Activated naive CD8-positive, alpha-beta T cell treated with anti-CD3 and anti-CD28 coated beads, Interleukin-2, amount 50 U/mL, for 24 hours (primary cell): ENCODE results near the gene STARD10.
"Not testable (repeated sequence)": the region's sequence is repeated elsewhere in the genome, so short reads cannot be mapped to it uniquely, and the experiment has no call there.

ENCODE experiments used
- ATAC-seq: fragments of 150-1000 bp; cut with Tn5 transposase; one replicate; pipeline ENCODE4 v1.10.0; 2021
- DNase-seq: peaks from one replicate; pipeline ENCODE4 v3.0.0; 2021
- H3K27ac Mint-ChIP-seq: one replicate; pipeline ENCODE4 v1.8.0; 2021; ENCODE audit warnings: mild to moderate bottlenecking, mixed read lengths
- H3K27me3 Mint-ChIP-seq: one replicate; pipeline ENCODE4 v1.8.0; 2021; ENCODE audit warnings: mixed read lengths
- H3K36me3 Mint-ChIP-seq: one replicate; pipeline ENCODE4 v1.8.0; 2021; ENCODE audit warnings: low read depth, mixed read lengths
- H3K4me1 Mint-ChIP-seq: one replicate; pipeline ENCODE4 v1.8.0; 2021; ENCODE audit warnings: mixed read lengths
- H3K4me3 Mint-ChIP-seq: one replicate; pipeline ENCODE4 v1.8.0; 2021; ENCODE audit warnings: mild to moderate bottlenecking, moderate library complexity, mixed read lengths
- H3K9me3 Mint-ChIP-seq: one replicate; pipeline ENCODE4 v1.8.0; 2021; ENCODE audit warnings: mixed read lengths

The STARD10 gene

DNA sequence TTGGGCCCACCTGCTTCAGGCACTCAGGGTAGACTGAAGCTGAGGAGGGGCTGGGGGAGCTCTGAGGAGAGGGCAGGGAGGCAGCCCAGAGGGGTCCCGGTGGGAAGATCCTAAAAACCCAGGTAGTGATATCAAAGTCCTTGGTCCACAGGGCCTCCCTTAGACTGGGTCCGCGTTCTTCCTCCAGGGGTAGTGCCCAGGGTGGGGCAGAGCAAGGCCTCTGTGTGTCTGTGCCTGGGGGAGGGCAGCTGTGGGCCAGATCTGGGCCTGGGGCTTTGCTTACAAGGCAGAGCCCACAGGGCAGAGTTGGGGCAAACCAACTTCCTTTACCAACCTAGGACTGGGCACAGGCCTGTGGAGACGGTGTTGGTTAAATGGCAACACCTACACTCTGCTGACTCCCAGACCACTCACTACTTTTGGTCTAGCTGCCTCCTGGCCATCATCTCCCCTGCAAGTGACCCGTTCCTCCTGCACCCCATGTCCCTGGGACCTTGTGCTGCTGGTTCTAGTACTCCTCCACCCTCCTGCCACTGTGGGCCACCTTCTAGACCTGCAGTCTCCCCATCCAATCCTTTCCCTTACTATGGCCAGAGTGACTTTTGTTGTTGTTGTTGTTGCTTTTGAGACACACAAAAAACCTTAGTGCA is 36.2 kb upstream of the STARD10 start:
- ATAC-seq (no peak), DNase-seq (no peak)
- Mint-ChIP-seq H3K4me1 (peaks cover 10% of the 10 kb centered on the region), H3K27ac (no peak overlapping the region), H3K9me3 (no peaks in the 10 kb centered on the region), H3K36me3 (peaks cover 12% of the 10 kb centered on the region), H3K27me3 (no peaks in the 10 kb centered on the region), H3K4me3 (no peak overlapping the region)

DNA sequence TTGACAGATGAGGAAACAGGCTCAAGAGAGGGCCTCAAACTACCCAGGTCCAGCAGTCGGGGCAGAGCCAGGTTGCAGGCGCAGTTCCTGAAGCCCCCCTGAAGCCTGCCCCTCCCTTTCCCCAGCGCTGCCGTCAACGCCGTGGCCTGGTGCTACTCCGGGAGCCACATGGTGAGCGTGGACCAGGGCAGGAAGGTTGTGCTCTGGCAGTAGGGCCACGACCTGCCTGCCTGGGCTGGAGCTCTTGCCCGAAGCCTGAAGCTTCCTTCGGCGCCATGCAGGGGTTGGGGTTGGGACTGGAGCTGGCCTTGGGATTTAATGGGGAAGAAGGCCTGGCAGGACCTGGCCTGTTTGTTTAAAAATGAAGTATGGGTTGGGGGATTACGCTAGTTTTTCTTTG is 35.3 kb upstream of the STARD10 start:
- no peak for DNase-seq
- ATAC-seq: no peak
- no peaks in the 10 kb centered on the region for H3K9me3 Mint-ChIP-seq
- no peak overlapping the region for H3K4me3 Mint-ChIP-seq
- H3K36me3 Mint-ChIP-seq: peaks cover 12% of the 10 kb centered on the region
- H3K27me3 Mint-ChIP-seq: no peaks in the 10 kb centered on the region
- no peak overlapping the region for H3K27ac Mint-ChIP-seq
- peaks cover 4% of the 10 kb centered on the region for H3K4me1 Mint-ChIP-seq

DNA sequence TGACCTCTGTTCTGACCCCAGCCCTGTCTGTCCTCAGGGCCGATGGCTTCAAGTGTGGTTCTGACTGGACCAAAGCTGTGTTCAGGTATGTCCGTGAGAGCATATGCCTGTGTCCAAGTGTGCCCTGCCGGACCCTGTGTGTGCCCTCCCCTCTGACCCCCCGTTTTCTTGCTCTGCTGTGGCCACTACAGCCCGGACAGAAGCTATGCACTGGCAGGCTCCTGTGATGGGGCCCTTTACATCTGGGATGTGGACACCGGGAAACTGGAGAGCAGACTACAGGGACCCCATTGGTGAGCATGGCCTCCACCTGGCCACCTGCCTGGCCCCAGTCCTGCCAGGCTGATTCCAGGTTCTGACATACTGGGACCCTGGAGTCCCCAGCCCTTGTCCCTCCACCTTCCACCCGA is 34.9 kb upstream of the STARD10 start:
- Mint-ChIP-seq H3K9me3 (no peaks in the 10 kb centered on the region), H3K27me3 (no peaks in the 10 kb centered on the region), H3K4me1 (peaks cover 4% of the 10 kb centered on the region), H3K36me3 (peaks cover 12% of the 10 kb centered on the region), H3K4me3 (no peak overlapping the region), H3K27ac (peak overlapping the region; percentile 14)
- DNase-seq (no peak), ATAC-seq (no peak)

DNA sequence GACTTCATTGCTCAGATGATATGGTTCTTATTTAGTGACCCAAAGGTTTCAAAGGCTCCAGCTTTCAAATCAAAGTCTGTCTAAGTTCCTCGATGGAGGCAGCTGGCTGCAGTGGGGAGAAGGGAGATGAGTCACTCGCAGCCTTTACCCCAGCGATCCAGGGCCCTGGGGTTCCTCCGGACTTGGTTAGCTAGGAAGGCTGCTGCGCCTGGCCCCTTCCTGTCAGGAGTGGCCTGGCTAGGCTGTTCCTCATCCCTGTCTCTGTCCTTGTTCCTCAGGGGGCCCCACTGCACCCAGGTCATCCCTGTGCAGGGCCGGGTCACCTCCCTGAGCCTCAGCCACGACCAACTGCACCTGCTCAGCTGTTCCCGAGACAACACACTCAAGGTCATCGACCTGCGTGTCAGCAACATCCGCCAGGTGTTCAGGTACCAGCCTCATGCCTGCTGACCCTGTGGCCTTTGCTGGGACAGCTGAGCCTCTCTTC is 34.3 kb upstream of the STARD10 start:
- Mint-ChIP-seq H3K27ac (peak overlapping the region; percentile 46), H3K4me1 (peaks cover 8% of the 10 kb centered on the region), H3K27me3 (no peaks in the 10 kb centered on the region), H3K36me3 (peaks cover 13% of the 10 kb centered on the region), H3K9me3 (no peaks in the 10 kb centered on the region), H3K4me3 (no peak overlapping the region)
- ATAC-seq (no peak), DNase-seq (no peak)

DNA sequence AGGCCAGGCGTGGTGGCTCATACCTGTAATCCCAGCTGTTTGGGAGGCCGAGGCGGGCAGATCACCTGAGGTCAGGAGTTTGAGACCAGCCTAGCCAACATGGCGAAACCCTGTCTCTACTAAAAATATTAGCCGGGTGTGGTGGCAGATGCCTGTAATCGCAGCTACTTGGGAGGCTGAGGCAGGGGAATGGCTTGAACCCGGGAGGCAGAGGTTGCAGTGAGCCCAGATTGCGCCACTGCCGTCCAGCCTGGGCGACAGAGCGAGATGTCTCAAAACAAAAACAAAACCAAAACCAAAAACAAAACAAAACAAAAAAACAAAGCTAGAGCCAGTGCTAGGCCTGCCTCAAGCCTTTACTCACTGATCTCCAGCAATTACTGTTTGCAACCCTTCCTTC is 33.8 kb upstream of the STARD10 start:
- Mint-ChIP-seq H3K36me3 (peaks cover 13% of the 10 kb centered on the region), H3K4me1 (peaks cover 11% of the 10 kb centered on the region)
- H3K4me3 Mint-ChIP-seq, DNase-seq, H3K9me3 Mint-ChIP-seq, ATAC-seq, H3K27me3 Mint-ChIP-seq, H3K27ac Mint-ChIP-seq: not testable (repeated sequence)

DNA sequence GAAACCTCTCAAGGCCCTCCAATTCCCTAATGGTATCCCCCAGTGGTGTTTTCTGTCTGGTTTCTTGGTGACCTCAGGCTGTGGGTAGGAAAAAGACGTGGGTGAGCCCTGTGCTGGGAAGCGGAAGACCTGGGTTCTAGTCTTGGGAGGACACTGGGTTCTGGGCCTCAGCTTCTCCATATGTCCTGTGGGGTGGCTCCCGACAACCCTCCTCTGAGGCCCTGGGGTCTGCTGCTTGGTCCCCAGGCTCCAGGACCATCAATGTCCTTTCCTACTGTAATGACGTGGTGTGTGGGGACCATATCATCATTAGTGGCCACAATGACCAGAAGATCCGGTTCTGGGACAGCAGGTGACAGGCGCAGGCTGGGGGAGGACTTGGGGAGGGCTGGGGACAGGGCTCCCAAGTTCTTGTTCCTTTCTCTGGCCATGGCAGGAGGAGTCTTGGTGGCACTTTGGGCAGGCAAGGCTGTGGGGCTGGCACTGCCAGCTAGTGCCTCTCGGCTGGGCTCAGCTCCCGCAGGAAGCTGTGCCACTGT is 33.2 kb upstream of the STARD10 start:
- peaks cover 13% of the 10 kb centered on the region for H3K4me1 Mint-ChIP-seq
- ATAC-seq (no peak), DNase-seq (no peak)
- H3K9me3 Mint-ChIP-seq: no peaks in the 10 kb centered on the region
- peaks cover 13% of the 10 kb centered on the region for H3K36me3 Mint-ChIP-seq
- peak overlapping the region; percentile 14 for H3K27ac Mint-ChIP-seq
- H3K4me3 Mint-ChIP-seq: no peak overlapping the region
- no peaks in the 10 kb centered on the region for H3K27me3 Mint-ChIP-seq

DNA sequence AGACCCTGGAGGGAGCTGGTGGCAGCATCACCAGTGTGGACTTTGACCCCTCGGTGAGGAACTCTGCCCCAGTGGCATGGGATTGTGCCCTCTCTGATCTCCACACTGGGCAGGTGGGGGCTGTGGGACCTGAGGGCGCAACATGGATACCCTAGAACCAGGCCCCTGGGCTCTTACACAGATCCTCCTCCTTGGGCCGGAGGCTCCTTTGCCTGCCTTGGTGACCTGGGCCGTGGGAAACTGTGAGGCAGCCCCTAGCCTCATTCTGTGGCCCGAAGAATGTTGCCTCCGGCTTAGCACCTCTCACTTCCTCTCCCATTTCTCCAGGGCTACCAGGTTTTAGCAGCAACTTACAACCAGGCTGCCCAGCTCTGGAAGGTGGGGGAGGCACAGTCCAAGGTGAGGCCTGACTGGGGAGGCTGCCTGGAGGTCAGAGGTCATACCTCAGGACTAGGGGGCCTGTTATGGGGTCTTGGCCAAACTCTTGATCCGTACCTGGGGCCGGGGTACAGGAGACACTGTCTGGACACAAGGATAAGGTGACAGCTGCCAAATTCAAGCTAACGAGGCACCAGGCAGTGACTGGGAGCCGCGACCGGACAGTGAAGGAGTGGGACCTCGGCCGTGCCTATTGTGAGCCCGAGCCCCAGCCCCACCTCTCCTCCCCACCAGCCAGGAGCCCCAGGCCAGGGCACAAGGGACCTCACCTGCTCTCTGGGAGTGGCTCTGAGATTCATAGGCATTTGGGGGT is 32.5 kb upstream of the STARD10 start:
- Mint-ChIP-seq H3K27ac (no peak overlapping the region), H3K4me1 (peaks cover 13% of the 10 kb centered on the region), H3K4me3 (no peak overlapping the region), H3K27me3 (no peaks in the 10 kb centered on the region), H3K36me3 (peaks cover 10% of the 10 kb centered on the region), H3K9me3 (no peaks in the 10 kb centered on the region)
- no peak for ATAC-seq
- no peak for DNase-seq

DNA sequence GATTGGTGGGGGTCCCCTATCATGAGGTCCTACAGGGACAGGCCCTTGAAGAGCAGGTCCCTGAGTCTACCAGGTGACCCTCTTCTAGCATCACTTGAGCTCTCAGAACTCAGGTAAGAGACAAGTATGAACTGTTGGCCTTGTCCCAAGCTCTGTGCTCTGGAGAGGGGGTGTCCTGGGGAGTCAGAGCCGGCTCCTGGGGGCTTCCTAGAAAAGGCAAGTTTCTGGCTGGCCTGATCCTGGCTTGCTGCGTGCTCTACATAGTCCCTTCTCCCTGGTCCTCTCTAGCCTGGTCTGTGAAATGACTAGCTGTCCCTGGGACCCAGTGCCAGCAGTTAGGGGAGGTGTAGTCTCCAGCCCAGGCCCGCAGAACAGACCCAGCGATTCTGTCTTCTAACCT is 31.8 kb upstream of the STARD10 start:
- Mint-ChIP-seq H3K4me3 (no peak overlapping the region), H3K36me3 (peaks cover 10% of the 10 kb centered on the region), H3K27ac (no peak overlapping the region), H3K9me3 (no peaks in the 10 kb centered on the region), H3K27me3 (no peaks in the 10 kb centered on the region), H3K4me1 (peaks cover 17% of the 10 kb centered on the region)
- DNase-seq (no peak), ATAC-seq (no peak)

DNA sequence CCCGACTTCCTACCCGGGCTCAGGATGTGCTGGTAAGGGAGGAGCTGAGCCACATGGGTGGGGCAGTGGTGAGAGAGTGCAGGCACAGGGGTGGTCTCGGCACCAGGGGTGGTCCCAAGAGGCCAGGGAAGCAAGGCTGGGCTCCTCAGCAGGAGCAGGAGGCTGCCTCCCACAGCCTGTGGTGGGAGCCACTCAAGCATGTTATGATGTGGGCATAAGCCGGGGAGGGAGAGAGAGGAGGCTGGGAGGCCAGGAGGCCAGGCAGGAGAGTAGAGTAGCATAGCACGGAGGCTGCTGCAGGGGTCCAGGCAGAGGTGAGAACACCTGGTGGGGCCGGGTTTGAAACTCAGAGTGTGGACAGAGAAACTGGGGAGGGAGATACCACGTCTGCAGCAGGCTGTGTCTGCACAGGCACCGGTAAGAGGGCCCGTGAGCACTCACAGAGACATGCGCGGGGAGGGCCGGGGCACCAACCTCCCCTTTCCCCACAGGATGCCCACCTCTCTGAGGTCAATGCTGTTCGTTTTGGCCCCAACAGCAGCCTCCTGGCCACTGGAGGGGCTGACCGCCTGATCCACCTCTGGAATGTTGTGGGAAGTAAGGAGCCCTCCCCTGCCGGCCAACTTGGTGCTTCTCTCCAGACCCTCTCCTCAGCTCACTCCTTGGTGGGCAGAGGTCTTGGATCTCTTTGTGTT is 31.1 kb upstream of the STARD10 start:
- Mint-ChIP-seq H3K9me3 (no peaks in the 10 kb centered on the region), H3K27ac (peak overlapping the region; percentile 23), H3K27me3 (no peaks in the 10 kb centered on the region), H3K4me3 (no peak overlapping the region), H3K4me1 (peaks cover 22% of the 10 kb centered on the region), H3K36me3 (peaks cover 6% of the 10 kb centered on the region)
- DNase-seq (no peak), ATAC-seq (no peak)

DNA sequence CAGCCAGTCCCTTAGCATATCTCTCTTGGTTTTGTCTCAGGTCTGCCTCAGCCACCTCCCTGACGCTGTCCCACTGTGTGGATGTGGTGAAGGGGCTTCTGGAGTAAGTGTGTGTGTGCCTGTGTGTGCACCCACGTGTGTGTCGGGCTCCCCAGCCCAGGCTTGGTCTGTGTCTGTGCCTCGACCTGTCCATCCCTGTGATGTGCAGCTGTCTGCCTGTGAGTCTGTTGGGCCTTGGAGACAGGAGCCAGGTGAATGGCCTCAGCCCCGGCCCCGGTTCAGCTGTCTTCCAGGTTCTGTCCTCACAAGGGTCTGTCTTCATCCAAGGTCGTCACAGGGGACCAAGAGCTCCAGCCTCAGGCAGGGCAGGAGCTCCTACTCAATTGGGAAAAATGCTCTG is 30.2 kb upstream of the STARD10 start:
- Mint-ChIP-seq H3K27me3 (no peaks in the 10 kb centered on the region), H3K4me3 (no peak overlapping the region), H3K36me3 (peaks cover 11% of the 10 kb centered on the region), H3K4me1 (peaks cover 22% of the 10 kb centered on the region), H3K9me3 (no peaks in the 10 kb centered on the region), H3K27ac (no peak overlapping the region)
- ATAC-seq: no peak
- no peak for DNase-seq

DNA sequence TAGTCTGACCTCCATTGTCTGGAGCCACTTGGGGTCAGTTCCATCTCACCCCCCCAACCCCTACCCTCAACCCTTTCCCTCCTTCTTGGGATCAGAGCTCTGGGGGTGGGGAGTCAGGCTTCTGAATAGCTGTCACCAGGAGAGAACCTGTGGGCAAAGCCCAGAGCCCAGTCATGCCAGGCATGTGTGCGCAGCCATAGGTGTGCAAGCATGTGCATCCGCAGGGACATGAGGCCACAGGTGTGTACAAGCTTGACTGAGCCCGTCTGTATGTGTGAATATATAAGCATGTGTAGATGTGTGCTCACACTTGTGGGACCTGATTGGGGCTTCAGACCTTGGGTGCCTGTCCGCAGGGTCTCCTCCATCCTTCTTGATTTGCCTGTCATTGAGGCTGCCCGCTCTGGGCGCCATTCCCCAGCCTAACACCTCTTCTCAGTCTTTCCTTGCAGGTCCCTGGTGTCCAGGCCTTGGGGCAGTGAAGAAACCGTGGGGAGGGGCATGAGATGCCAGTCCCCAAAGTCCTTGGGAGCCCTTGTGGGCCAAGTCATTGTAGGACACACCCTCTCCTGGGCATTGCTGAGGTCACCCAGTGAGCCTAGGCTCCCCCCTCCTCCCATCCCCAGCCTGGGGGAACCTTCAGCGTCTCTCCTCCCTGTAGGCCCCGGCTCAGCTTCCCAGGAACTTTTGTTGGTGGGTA is 29.4 kb upstream of the STARD10 start:
- no peak for ATAC-seq
- H3K36me3 Mint-ChIP-seq: peaks cover 10% of the 10 kb centered on the region
- H3K27me3 Mint-ChIP-seq: no peaks in the 10 kb centered on the region
- H3K4me1 Mint-ChIP-seq: peaks cover 23% of the 10 kb centered on the region
- peak overlapping the region; percentile 54 for H3K4me3 Mint-ChIP-seq
- H3K9me3 Mint-ChIP-seq: no peaks in the 10 kb centered on the region
- no peak overlapping the region for H3K27ac Mint-ChIP-seq
- DNase-seq: no peak

DNA sequence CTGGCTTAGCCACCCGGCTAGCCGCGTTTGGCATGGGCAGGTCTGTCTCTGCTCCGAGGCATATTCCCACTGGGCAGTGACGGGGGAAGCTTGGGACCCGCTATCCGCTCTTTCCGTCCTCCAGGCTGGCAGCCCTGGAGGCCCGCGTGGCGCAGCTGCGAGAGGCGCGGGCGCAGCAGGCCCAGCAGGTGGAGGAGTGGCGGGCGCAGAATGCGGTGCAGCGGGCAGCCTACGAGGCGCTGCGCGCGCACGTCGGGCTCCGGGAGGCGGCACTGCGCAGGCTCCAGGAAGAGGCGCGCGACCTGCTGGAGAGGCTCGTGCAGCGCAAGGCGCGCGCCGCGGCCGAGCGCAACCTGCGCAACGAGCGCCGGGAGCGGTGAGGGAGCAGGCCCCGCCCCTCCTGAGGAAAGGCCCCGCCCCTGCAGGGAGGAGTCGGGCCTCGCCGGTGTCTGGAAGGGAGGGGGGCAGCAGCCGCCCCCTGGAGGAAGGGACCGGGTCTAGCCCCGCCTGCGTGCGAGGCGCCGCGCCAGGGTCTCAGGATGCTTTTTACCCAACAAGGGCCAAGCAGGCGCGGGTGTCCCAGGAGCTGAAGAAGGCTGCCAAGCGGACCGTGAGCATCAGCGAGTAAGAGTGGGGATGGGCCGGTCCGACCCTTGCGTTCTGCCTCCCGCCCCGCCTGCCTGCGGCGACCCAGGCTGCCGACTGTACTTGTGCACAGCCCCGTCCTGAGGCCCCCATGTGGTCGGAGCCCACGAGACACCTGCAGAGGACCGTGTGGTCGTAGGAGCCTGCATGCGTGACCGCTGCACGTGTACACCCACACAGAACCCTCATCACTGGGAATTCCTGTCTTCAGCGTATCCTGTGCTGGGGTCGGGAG is 28.3 kb upstream of the STARD10 start:
- H3K9me3 Mint-ChIP-seq: no peaks in the 10 kb centered on the region
- peaks cover 24% of the 10 kb centered on the region for H3K4me1 Mint-ChIP-seq
- DNase-seq (peak; percentile 88), ATAC-seq (peak; percentile 73)
- H3K27me3 Mint-ChIP-seq: no peaks in the 10 kb centered on the region
- H3K4me3 Mint-ChIP-seq: peak overlapping the region; percentile 68
- peak overlapping the region; percentile 84 for H3K27ac Mint-ChIP-seq
- H3K36me3 Mint-ChIP-seq: peaks cover 14% of the 10 kb centered on the region

DNA sequence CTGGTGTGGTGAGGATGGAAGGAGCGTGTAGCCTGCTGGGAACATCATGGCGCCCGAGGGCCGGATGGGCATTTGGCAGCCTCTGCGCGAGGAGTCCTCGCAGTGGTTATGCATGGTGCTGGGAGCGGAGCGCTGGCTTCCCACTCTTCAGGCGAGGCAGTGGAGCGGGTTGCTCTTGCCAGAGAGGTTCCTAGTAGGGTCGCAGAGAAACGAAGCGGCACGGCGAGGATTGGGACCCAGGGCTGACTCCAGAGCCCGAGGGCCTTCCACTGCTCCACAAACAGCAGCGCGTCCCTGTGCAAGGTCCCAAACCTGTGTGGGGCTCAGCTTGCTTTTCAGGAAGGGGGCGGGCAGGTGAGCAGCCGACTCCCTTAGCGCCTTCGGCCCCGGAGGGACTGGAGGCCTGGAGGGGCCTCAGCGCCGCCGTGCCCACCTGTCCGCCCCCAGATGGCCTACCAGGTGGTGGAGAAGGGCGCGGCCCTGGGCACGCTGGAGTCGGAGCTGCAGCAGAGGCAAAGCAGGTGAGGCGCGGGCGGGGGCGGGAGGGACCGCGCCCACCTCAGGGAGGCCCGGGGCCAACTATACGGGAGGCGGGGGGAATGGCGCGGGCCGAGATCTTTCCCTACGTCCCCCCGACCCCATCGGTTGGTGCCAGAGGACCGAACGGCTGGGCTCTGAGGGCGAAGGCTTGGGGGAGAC is 27.5 kb upstream of the STARD10 start:
- Mint-ChIP-seq H3K4me1 (peaks cover 29% of the 10 kb centered on the region), H3K4me3 (peak overlapping the region; percentile 17), H3K36me3 (peaks cover 12% of the 10 kb centered on the region), H3K27me3 (no peaks in the 10 kb centered on the region), H3K9me3 (no peaks in the 10 kb centered on the region), H3K27ac (peak overlapping the region; percentile 46)
- DNase-seq: no peak
- ATAC-seq: no peak
